Mesodermal cell (in vitro differentiated cells): ENCODE data around the gene OGG1.

Experiments used
- H3K27ac ChIP-seq: 2 replicates; pipeline ENCODE4 v1.7.0; 2013; ENCODE audit warnings: mild to moderate bottlenecking, low read depth, low read length, moderate library complexity; ENCODE audit not compliant: severe bottlenecking
- H3K36me3 ChIP-seq: 2 replicates; pipeline ENCODE4 v1.7.1; 2013; ENCODE audit warnings: mild to moderate bottlenecking, low read length, moderate library complexity; ENCODE audit not compliant: control insufficient read depth, insufficient read depth
- H3K4me1 ChIP-seq: one replicate; pipeline ENCODE4 v1.7.1; 2013; ENCODE audit warnings: mild to moderate bottlenecking, low read length; ENCODE audit not compliant: insufficient read depth, control insufficient read depth, poor library complexity, severe bottlenecking
- H3K4me3 ChIP-seq: 2 replicates; pipeline ENCODE4 v1.7.0; 2013; ENCODE audit warnings: low read length, control low read depth, mild to moderate bottlenecking; ENCODE audit not compliant: insufficient read depth, poor library complexity, severe bottlenecking; ENCODE audit errors: extremely low read depth
- H3K9me3 ChIP-seq: 2 replicates; pipeline ENCODE4 v1.7.1; 2013; ENCODE audit warnings: mild to moderate bottlenecking, low read length, moderate library complexity; ENCODE audit not compliant: control insufficient read depth
- WGBS, 2 experiments: methylation state at CpG; one replicate each; pipeline ENCODE4 v1.1.5; 2013; ENCODE audit warnings: missing lambda C conversion rate in 2 of 2; ENCODE audit not compliant: insufficient coverage in 2 of 2; 5-methylcytosine and 5-hydroxymethylcytosine counted together

Gene OGG1

GRCh38 chr3:9797196-9797945, 47.6 kb downstream of the OGG1 start:
- WGBS, 2 experiments, result 81 to 96% methylated on average over 7 to 10 of the region's 12 CpGs
- Histone ChIP-seq H3K36me3 (peaks cover 82% of the 10 kb centered on the region), H3K4me3 (no peak overlapping the region), H3K4me1 (no peaks in the 10 kb centered on the region), H3K9me3 (no peaks in the 10 kb centered on the region), H3K27ac (no peak overlapping the region)

- 97 to 100% methylated on average over 4 of the region's 5 CpGs for WGBS, 2 experiments
- H3K4me3 ChIP-seq, result no peak overlapping the region
- H3K4me1 ChIP-seq, result peaks cover 2% of the 10 kb centered on the region
- H3K36me3 ChIP-seq, result peaks cover 96% of the 10 kb centered on the region
- no peak overlapping the region for H3K27ac ChIP-seq
- H3K9me3 ChIP-seq, result no peaks in the 10 kb centered on the region
These were observed 50.8 kb downstream of the OGG1 start for GRCh38 chr3:9800529-9800928.

DNA sequence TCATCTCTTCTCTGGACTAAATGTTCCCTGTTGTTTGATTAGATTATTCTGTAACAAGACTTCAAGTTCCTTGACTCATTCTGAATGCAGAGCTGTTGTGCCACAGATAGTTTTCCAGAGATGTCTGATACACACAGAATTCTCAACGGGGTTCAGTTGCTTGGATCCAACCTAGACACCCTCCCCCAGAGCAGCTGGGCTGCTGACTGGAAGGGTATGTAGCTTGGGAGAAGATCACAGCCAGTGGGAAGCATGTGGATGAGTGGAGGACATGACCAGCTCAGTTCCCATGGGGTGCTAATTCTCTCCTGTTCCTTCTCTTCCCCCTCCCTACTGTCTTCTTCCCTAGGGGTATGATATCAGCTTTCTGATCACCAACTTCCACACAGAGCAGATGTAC, 53.7 kb downstream of the OGG1 start:
- Histone ChIP-seq H3K36me3 (peaks cover 95% of the 10 kb centered on the region), H3K4me1 (peaks cover 8% of the 10 kb centered on the region), H3K27ac (no peak overlapping the region), H3K4me3 (no peak overlapping the region), H3K9me3 (no peaks in the 10 kb centered on the region)
- WGBS, 2 experiments, result no CpG with 5 or more reads among the region's 1 CpG

- Histone ChIP-seq H3K4me1 (peaks cover 13% of the 10 kb centered on the region), H3K4me3 (no peak overlapping the region), H3K9me3 (no peaks in the 10 kb centered on the region), H3K36me3 (peaks cover 81% of the 10 kb centered on the region), H3K27ac (no peak overlapping the region)
- WGBS, 2 experiments, result 95 to 100% methylated on average over 3 to 4 of the region's 5 CpGs
These were observed 55.2 kb downstream of the OGG1 start for GRCh38 chr3:9804996-9805395.

- Histone ChIP-seq H3K4me1 (peaks cover 13% of the 10 kb centered on the region), H3K9me3 (no peaks in the 10 kb centered on the region), H3K27ac (no peak overlapping the region), H3K36me3 (peaks cover 71% of the 10 kb centered on the region), H3K4me3 (no peak overlapping the region)
- 95 to 100% methylated on average over 2 to 9 of the region's 12 CpGs for WGBS, 2 experiments
These were observed 56.4 kb downstream of the OGG1 start for GRCh38 chr3:9806137-9806536.
